ENCODE measurements around the gene EME1.

The EME1 gene

GRCh38 chr17:50363217-50364060 is 9.6 kb upstream of the EME1 start:
- no peak for DNase-seq (ENCODE audit: low read depth in 2 of 2)

- DNase-seq (ENCODE audit: low read depth in 2 of 2), result no peak
Measured at GRCh38 chr17:50364061-50364458, 9.0 kb upstream of the EME1 start.

- no peak for DNase-seq (ENCODE audit: low read depth in 2 of 2)
Measured at GRCh38 chr17:50364715-50365114, 8.3 kb upstream of the EME1 start.

GRCh38 chr17:50365165-50365564 is 7.9 kb upstream of the EME1 start:
- no peak for DNase-seq (ENCODE audit: low read depth in 2 of 2)

- DNase-seq (ENCODE audit: low read depth in 2 of 2), result no peak
Measured at GRCh38 chr17:50365649-50366393, 7.2 kb upstream of the EME1 start.

- DNase-seq (ENCODE audit: low read depth in 2 of 2), result no peak
Measured at GRCh38 chr17:50367401-50367800, 5.6 kb upstream of the EME1 start.

- no peak for DNase-seq (ENCODE audit: low read depth in 2 of 2)
Measured at GRCh38 chr17:50370052-50370451, 3.0 kb upstream of the EME1 start.

- no peak for DNase-seq (ENCODE audit: low read depth in 2 of 2)
Measured at GRCh38 chr17:50371526-50371925, 1.5 kb upstream of the EME1 start.

GRCh38 chr17:50372222-50372757 is 739 bp upstream of the EME1 start:
- no peak for DNase-seq (ENCODE audit: low read depth in 2 of 2)

- DNase-seq (ENCODE audit: low read depth in 2 of 2), result no peak
Measured at GRCh38 chr17:50373705-50374104, 676 bp downstream of the EME1 start.

GRCh38 chr17:50375858-50376538 is 3.0 kb downstream of the EME1 start:
- no peak for DNase-seq (ENCODE audit: low read depth in 2 of 2)

GRCh38 chr17:50379351-50380132 is 6.5 kb downstream of the EME1 start:
- DNase-seq (ENCODE audit: low read depth in 2 of 2), result no peak

- DNase-seq (ENCODE audit: low read depth in 2 of 2), result no peak
Measured at GRCh38 chr17:50380369-50381259, 7.6 kb downstream of the EME1 start.

- no peak for DNase-seq (ENCODE audit: low read depth in 2 of 2)
Measured at GRCh38 chr17:50381260-50381815, 8.3 kb downstream of the EME1 start.

- no peak for DNase-seq (ENCODE audit: low read depth in 2 of 2)
Measured at GRCh38 chr17:50381920-50382319, 8.9 kb downstream of the EME1 start.

- DNase-seq (ENCODE audit: low read depth in 2 of 2), result no peak
Measured at GRCh38 chr17:50382931-50383330, 9.9 kb downstream of the EME1 start.

GRCh38 chr17:50386510-50386909 is 13.5 kb downstream of the EME1 start:
- no peak for DNase-seq (ENCODE audit: low read depth in 2 of 2)

- no peak for DNase-seq (ENCODE audit: low read depth in 2 of 2)
Measured at GRCh38 chr17:50388728-50389127, 15.7 kb downstream of the EME1 start.

GRCh38 chr17:50389534-50389933 is 16.5 kb downstream of the EME1 start:
- no peak for DNase-seq (ENCODE audit: low read depth in 2 of 2)

GRCh38 chr17:50392621-50393020 is 19.6 kb downstream of the EME1 start:
- no peak for DNase-seq (ENCODE audit: low read depth in 2 of 2)

Measured in stimulated activated CD8-positive, alpha-beta memory T cell treated with anti-CD3 and anti-CD28 coated beads, Interleukin-15, amount 100 ng/mL, for 48 hours (primary cell).